HG03135 (cell line): Measurements from ENCODE around the gene DBN1.

Experiments
- ATAC-seq: cut with Tn5 transposase; IDR thresholded peaks from one replicate; pipeline ENCODE4 v1.9.1; 2021; ENCODE audit warnings: mild to moderate bottlenecking, moderate library complexity; ENCODE audit not compliant: unreplicated experiment

The DBN1 gene

GRCh38 chr5:177473443-177474001 is at the start of gene DBN1:
Gene DBN1 (minus strand): TSS chr5:177473634. CDS start chr5:177473521, 113 bp downstream.
- ATAC-seq, result peak; percentile 37

DNA sequence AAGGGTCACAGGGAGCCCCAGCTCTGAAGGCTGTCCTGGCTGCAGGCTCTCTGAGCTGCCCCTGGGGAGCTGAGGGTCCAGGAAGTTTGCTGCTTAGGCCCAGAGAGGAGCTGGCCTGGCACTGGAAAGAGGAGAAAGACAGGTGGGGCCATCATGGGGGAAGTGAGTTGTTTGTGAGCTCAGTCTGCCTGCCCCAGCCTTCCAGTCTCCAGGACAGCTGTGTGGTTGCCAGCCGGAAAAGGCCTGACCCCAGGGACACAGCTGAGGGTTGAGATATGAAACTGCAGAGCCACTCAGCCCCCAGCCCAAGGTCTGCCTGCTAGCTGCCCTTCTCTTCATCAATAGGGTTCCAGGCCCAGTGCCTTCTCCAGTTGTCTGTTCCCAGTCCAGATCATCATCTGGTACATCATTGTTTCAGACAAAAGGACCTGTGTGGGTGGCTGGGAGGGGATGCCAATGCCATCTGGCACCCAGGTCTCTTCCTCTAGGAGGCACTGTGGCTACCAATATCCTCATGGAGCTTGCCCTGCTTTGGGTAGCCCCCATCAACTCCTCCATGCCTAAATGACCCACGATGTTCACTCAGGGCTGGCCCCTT is 47.6 kb upstream of the DBN1 start:
- no peak for ATAC-seq

- ATAC-seq, result no peak
Observed at GRCh38 chr5:177520271-177520670, 46.8 kb upstream of the DBN1 start.

DNA sequence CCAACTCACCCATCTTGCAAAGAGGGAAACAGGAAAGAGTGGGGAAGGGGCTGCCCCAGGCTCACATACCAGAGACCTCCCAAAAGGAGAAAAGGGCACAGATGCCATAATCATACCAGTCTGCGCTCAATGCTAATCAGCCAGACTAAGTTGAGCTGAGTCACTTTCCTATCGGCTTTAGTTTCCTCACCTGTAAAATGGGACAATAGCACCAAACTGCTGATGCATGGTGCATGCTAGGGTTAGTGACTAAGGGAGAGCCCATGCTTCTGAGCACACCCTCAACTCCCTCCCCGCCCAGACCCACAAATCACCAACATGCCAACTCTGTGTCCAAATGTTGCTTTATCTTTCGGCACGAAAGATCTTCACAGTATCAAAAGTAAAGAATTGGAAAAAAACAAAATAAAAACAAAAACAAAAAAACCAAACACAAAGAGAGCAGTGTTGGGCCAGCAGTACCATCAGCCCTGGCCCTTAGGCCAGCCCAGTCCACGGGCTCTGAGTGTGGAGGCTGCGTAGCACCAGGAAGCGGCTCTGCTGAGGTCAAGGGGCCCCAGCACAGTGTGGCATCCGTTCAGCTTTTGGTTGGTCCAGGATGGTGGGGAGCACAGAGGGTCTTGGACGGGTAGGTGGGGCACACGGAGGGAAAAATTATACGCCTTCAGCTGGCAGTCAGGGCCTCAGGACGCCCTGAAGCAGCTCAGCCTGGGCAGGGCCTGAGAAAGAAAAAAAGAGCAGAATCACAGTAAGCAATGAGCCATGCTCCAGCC is 46.2 kb upstream of the DBN1 start:
- no peak for ATAC-seq

GRCh38 chr5:177516601-177517568 is 43.5 kb upstream of the DBN1 start, which contains the start of gene DDX41:
Gene DDX41 (minus strand): TSS chr5:177516961. CDS start chr5:177516945, 16 bp downstream.
- peak; percentile 79 for ATAC-seq

- no peak for ATAC-seq
Observed at GRCh38 chr5:177515580-177515979, 42.1 kb upstream of the DBN1 start.

GRCh38 chr5:177514541-177514940 is 41.1 kb upstream of the DBN1 start:
- no peak for ATAC-seq

DNA sequence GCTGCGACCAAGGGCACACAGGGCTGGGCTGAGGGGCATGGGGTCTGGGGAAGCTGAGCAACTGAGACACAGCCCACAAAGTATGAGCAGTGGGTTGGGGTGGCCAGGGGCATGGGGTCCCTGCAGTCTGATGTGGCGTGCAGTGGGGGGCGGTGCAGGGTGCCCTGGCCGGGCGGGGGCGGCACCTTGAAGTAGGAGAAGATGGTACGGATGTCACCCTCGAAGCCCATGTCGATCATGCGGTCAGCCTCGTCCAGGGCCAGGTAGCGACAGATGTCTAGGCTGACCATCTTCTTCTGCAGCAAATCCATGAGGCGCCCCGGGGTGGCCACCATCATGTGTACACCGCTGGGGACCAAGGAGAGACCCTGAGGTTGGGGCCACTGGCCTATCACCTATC is 40.1 kb upstream of the DBN1 start:
- ATAC-seq, result no peak

GRCh38 chr5:177512736-177513380 is 39.4 kb upstream of the DBN1 start:
- ATAC-seq, result no peak

GRCh38 chr5:177511796-177512675 is 38.6 kb upstream of the DBN1 start:
- no peak for ATAC-seq

GRCh38 chr5:177511181-177511580 is 37.7 kb upstream of the DBN1 start:
- no peak for ATAC-seq

GRCh38 chr5:177510567-177511053 is 37.2 kb upstream of the DBN1 start:
- peak; percentile 39 for ATAC-seq

DNA sequence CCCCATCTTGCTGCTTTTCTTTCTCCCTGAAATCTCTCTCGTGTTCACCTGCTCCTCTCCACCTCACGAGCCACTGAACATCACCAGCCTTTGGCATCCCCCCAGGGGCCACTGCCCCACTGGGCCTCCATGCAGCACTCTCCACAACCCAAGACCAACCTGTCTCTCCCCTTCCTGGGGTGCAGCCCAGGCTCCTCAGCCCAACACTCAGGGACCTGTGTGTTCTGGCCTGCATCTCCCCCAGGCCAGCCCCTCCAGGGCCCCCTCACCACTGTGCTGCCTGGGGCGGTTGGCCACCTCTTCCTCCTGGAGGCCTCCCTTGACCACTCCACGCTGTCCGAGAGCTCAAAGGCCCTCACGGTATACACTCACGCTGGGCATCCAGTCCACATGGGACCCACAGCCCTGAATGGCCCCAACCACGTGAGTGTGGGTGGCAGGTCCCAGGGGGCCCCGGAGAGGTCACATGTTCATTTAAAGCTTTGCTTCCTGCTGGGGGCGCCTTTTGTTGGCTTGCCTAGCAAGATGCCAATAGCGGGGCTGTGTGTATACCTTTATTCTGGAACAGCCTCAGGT is 36.6 kb upstream of the DBN1 start:
- ATAC-seq, result peak; percentile 30

DNA sequence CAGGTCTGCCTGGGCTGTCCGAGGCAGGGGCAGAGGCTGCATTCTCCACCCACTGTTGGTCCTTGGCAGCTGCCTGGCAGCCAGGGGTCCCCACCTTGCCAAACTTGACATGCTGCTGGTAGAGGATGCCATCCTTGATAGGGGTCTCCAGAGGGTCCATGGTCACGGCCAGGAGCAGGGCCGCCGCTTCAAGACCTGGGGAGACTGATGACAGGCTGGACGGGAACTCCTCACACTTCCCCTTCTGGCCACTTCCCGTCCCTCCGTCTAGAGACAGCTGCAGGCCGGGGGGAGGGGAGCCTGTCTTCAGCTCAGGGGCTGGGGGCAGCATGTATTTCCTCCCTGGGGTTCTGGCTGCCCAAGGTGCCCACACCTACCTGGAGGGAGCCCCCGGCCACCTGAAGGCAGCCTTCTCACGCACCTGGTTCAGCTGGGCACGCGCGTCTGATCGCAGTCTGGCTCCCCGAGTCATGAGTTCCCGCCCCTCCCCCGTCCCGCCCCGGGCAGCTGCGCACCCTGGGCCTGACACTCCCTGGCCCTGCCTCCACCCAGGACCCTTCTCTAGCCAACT is 36.0 kb upstream of the DBN1 start, which contains the start of gene DOK3:
DOK3 (minus strand) TSS at position 446 of the 571 bp plus-strand sequence; CDS start at position 160, 286 bp downstream.
- ATAC-seq, result peak; percentile 16

DNA sequence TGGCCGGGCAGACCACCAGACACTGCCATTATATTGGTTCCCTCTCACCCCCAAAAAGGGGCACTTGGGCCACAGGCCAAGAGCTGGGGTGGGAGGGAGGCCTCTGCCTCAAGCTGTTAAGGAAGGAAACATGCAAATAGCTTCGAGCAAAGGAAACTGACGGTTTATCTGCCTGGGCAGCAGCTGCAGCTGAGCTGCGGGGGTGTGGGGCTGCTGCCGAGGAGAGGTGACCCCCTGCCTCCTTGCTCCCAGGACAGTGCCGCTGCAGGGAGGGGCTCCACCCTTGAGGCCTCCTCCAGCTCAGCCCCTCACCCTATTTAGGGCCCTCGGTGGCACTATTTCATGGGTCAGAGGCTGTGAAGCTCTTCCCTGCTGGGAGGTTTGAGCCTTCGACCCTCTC is 35.4 kb upstream of the DBN1 start:
- no peak for ATAC-seq

GRCh38 chr5:177508221-177508611 is 34.8 kb upstream of the DBN1 start:
- ATAC-seq, result no peak

DNA sequence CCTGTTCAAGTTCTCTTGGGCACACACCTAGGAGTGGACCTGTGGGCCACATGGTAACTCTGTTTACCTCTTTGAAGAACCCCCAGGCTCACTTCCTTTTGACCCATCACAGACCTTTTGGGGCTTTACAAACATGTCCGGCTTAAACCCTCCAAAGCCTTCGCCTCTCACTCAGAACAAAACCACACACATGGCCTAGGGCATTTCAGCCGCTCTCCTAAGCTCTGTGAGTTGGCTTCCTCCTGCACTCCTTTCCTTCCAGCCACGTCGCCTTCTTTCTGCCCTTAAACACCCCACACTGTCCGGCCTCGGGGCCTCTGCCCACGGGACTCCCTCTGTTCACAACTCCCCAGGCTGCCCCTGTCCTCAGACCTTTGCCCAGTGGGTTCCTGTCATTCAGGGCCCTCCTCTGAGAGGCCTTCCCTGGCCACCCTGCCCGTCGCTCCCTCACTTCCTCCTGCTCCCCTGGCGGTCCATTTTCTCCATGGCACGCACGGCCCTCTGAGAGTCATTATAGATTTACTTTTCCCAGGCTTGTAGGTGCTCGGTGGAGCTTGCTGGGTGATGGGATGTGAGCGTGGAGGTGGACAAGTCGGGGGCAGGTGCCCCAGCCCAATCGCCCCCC is 34.3 kb upstream of the DBN1 start:
- no peak for ATAC-seq

DNA sequence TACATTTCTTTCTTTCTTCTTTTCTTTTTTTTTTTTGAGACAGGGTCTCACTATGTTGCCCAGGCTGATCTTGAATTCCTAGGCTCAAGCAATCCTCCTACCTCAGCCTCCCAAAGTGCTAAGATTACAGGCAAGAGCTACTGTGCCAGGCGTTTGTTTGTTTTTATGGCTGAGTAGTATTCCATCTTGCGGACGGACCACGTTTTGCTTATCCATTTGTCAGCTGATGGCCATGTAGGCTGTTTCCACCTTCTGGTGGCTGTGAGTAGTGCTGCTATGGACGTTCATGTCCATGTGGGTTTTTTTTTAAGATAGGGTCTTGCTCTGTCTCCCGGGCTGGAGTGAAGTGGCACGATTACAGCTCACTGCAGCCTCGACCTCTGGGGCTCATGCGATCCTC is 33.7 kb upstream of the DBN1 start:
- ATAC-seq, result no peak
